Neural progenitor cell (in vitro differentiated cells): ENCODE results near the gene SUCO.

Experiments
- CTCF ChIP-seq: fragments of 200-600 bp; sonication (generic); IDR thresholded peaks from 2 replicates; pipeline ENCODE4 v1.5.1; 2017; ENCODE audit warnings: antibody characterized with exemption, mild to moderate bottlenecking
- EZH2 ChIP-seq: fragments of 200-600 bp; sonication (generic); IDR thresholded peaks from 2 replicates; pipeline ENCODE4 v1.6.1; 2017; ENCODE audit warnings: antibody characterized with exemption, mild to moderate bottlenecking, moderate library complexity

GRCh38 chr1:172602706-172603105 is 69.8 kb downstream of the SUCO start:
- TF ChIP-seq EZH2 (no peak), CTCF (no peak)
